Umbilical cord (tissue), 2 donors: ENCODE results near the gene OR2A1. TPM values are rescaled to one million over a fixed set of nuclear protein-coding genes. Genes with fewer than 3 reads are reported as not detected.
"Not testable (repeated sequence)": the region's sequence is repeated elsewhere in the genome, so short reads cannot be mapped to it uniquely, and the experiment has no call there.

Source experiments
- DNase-seq: peaks from one replicate; pipeline ENCODE4 v3.0.0-alpha.2; 2015; ENCODE audit warnings: low spot score
- total RNA-seq: library from RNA; depleted of rRNA; stranded (reverse); fragments of >200 nt; gene quantifications from one replicate; pipeline ENCODE4 v1.2.3, GENCODE V29; 2014; ENCODE audit warnings: low replicate concordance; ENCODE audit not compliant: insufficient read depth

The OR2A1 gene
- total RNA-seq = 6.3 TPM

GRCh38 chr7:144311872-144312469 is at the start of gene OR2A1:
OR2A1 (plus strand) TSS chr7:144312419; CDS start chr7:144318125, 5,706 bp downstream.
- DNase-seq = not testable (repeated sequence)

GRCh38 chr7:144264692-144265091 is 47.5 kb upstream of the OR2A1 start, which contains the start of gene OR2A7:
OR2A7 (minus strand) TSS chr7:144264792; CDS start chr7:144259628, 5,164 bp downstream.
- DNase-seq = not testable (repeated sequence)

- DNase-seq = not testable (repeated sequence)
Observed at GRCh38 chr7:144269188-144269587, 43.0 kb upstream of the OR2A1 start, which contains the start of gene CTAGE8. CTAGE8 (minus strand) TSS chr7:144269288; CDS start chr7:144269250, 38 bp downstream.

GRCh38 chr7:144275281-144275680 is 36.9 kb upstream of the OR2A1 start:
- not testable (repeated sequence) for DNase-seq

GRCh38 chr7:144280010-144280409 is 32.2 kb upstream of the OR2A1 start:
- DNase-seq = not testable (repeated sequence)

- DNase-seq = not testable (repeated sequence)
Observed at GRCh38 chr7:144281981-144282380, 30.2 kb upstream of the OR2A1 start.

GRCh38 chr7:144282490-144282889 is 29.7 kb upstream of the OR2A1 start:
- DNase-seq = not testable (repeated sequence)

- not testable (repeated sequence) for DNase-seq
Observed at GRCh38 chr7:144283716-144284115, 28.5 kb upstream of the OR2A1 start.

GRCh38 chr7:144287171-144287784 is 24.9 kb upstream of the OR2A1 start:
- not testable (repeated sequence) for DNase-seq

- DNase-seq = not testable (repeated sequence)
Observed at GRCh38 chr7:144291607-144292006, 20.6 kb upstream of the OR2A1 start.

- not testable (repeated sequence) for DNase-seq
Observed at GRCh38 chr7:144292384-144293161, 19.6 kb upstream of the OR2A1 start.

GRCh38 chr7:144293794-144294499 is 18.3 kb upstream of the OR2A1 start:
- not testable (repeated sequence) for DNase-seq

- DNase-seq = not testable (repeated sequence)
Observed at GRCh38 chr7:144302578-144303303, 9.5 kb upstream of the OR2A1 start.

- DNase-seq = not testable (repeated sequence)
Observed at GRCh38 chr7:144303607-144304006, 8.6 kb upstream of the OR2A1 start.

GRCh38 chr7:144305156-144305555 is 7.1 kb upstream of the OR2A1 start:
- not testable (repeated sequence) for DNase-seq

GRCh38 chr7:144309702-144310101 is 2.5 kb upstream of the OR2A1 start:
- not testable (repeated sequence) for DNase-seq

- DNase-seq = not testable (repeated sequence)
Observed at GRCh38 chr7:144311218-144311617, 1.0 kb upstream of the OR2A1 start.

- DNase-seq = not testable (repeated sequence)
Observed at GRCh38 chr7:144317537-144317936, 5.3 kb downstream of the OR2A1 start.

- DNase-seq = not testable (repeated sequence)
Observed at GRCh38 chr7:144319547-144319946, 7.3 kb downstream of the OR2A1 start.

GRCh38 chr7:144321677-144322206 is 9.5 kb downstream of the OR2A1 start:
- DNase-seq = not testable (repeated sequence)
